ENCODE data around the gene HMGCS1.
A peak's percentile ranks its signal among the peaks of the same experiment; 100 is the strongest.
"Not testable (repeated sequence)": the region's sequence is repeated elsewhere in the genome, so short reads cannot be mapped to it uniquely, and the experiment has no call there.

HMGCS1 gene

DNA sequence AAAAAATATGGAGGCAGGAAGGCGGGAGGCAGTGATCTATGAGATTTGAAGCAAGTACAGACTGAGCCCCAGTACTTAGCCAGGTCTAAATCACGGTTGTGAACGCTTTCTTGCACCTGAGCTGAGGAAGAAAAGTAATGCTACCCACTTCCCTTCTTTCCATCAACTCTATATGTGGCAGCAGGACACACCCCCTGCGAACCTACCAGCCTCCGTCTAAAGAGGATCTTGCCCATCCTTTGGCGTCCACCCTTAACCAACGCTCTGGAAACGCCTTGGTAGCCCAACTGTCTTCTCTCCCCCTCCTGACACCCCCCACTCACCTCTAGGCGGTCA lies 545 bp downstream of the HMGCS1 start:
- peak in 2 of 56 donors; percentile 29 to 39 for DNase-seq

DNA sequence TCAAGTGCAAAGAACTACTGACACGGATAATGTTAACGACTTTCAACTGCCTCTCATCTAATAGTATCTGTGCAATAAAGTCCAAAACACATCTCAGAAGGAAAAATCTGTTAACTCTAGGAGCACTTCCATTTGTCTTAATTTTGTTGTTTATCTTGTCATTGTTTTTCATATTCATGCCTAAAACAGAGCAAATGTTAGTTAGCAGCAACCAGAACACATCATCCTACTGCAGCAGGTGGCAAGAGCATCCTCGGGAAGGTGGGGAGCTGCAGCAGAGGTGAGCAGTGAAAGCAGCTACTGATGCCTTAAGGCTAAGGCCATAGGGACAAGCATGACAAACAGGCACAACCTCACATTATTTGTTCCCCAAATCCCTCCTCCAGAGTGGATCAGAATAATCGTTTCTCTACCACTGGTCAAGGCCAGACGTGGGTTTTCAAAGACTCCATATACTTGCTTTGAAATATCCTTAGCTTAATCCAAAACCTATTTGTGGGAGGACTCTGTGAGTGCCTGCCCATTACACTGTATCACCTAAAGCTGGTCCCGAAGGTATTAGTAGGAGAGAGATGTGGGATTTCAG lies 1.0 kb downstream of the HMGCS1 start:
- no peak for DNase-seq

DNA sequence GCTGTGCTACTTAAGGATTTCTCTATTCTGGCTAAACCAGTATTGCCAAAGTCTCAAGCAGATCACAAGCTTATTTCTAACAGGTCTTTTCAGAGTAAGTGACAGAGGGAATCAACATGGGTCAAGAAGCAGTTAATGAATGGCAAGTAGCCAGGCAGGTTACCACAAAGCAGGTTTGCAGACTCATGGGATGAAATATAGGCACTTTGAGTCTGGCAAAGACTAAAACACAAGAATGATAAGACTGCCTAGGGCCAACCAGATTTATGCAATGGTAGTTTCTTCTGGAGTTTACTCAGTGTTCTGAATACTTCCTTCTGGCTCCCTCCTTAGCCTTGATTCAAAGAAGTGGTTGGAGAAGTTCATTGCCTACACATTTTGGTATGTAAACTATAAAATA lies 3.6 kb downstream of the HMGCS1 start:
- DNase-seq = no peak

DNA sequence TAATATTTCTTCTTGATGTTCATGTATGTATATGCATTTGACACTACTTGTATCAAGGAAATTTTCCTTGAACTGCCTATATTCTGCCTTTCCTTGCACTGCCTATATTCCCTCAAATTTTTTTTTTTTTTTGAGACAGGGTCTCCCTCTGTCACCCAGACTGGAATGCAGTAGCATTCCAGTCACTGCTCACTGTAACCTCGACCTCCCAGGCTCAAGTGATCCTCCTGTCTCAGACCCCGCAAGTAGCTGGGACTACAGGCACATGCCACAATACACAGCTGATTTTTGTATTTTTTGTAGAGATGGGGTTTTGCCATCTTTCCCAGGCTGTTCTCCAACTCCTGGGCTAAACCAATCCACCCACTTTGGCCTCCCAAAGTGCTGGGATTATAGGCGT lies 4.1 kb downstream of the HMGCS1 start:
- DNase-seq = no peak

- DNase-seq = not testable (repeated sequence)
Measured at GRCh38 chr5:43306954-43307353, 6.3 kb downstream of the HMGCS1 start.

DNA sequence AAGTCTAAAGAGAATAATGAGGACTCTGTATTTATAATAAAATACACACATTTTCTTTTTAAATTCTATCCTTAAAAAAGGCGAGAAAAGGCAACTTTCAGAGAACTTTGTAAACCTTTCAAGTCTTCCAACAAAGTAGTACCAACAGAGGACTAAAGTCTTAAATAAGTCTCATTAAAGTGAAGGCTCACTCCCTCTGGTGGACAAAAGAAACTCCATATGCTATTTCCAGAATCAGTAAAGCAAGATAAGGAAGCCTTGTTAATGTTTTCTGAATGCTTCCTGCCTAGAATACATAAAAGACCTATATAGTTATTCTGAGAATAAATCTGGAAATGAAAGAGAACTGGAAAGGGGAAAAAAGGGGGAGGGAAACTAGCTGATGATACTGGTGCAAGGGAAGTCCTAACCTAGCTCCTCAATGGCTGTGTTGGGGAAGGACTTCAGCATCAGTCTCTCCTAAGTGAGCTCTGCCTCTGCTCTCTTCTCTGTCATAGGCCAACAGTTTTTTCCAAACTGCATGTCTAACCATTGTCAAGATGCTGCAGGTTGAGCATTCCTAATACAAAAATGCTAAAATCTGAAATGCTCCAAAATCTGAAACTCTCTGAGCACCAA lies 7.2 kb downstream of the HMGCS1 start:
- DNase-seq = peak in 2 of 56 donors; percentile 18 to 62

- no peak for DNase-seq
Measured at GRCh38 chr5:43304525-43304924, 8.7 kb downstream of the HMGCS1 start.

DNA sequence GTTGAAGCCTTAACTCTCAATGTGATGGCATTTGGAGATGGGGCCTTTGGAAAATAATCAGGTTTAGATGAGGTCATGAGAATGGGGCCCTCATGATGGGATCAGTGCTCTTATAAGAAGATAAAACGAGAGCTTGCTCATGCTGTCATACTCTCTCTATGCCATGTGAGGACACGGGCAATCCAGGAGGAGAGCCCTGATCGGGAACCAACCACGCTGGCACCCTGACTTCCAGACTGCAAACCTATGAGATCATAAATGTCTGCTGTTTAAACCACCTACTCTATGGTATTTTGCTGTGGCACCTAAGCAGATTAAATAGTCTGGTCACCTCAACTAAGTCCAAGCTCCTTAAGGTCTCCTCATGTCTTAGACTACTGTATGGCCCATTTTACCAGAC lies 10.0 kb downstream of the HMGCS1 start:
- no peak for DNase-seq

GRCh38 chr5:43302481-43302880 lies 10.7 kb downstream of the HMGCS1 start:
- no peak for DNase-seq

DNA sequence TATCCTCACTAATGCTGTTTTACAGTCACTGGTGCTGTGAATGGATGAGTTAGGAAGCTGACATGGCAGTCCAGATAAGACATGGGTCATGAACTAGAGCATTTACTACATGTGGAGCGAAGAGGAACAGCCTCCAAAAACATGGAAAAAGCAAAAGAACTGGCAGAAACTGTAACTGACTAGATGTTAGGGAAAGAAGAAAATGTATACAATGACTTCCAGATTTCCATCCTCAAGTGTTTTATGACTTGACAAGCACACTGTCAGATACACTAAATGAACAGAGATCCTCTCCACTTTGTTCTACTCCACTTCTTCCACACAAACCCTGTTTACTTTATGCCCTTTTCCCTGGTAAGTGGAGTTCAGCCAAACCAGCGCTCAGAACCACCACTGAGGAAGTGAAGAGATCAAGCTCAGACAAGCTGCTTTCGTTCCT lies 11.5 kb downstream of the HMGCS1 start:
- DNase-seq = no peak

DNA sequence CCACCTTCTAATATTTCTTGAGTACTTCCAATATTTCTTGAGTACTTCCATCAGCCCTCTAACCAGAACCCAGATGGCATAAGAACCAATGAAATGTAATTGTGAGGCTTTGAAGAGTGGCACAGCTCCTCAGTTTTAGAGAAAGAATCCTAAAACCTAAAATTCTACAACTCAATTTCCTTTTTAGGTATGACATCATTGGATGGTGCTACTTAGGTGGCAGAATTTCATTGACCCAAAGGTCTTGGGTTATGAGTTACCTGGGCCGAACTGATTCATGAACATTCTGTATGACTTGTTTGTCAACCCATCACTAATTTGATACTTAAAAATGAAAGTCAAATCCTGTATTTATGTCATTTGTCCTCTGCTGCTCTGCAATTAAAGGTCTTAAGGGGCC lies 13.1 kb downstream of the HMGCS1 start:
- DNase-seq = no peak

- DNase-seq = no peak
Measured at GRCh38 chr5:43298443-43298842, 14.8 kb downstream of the HMGCS1 start.

GRCh38 chr5:43296835-43297234 lies 16.4 kb downstream of the HMGCS1 start:
- no peak for DNase-seq

DNA sequence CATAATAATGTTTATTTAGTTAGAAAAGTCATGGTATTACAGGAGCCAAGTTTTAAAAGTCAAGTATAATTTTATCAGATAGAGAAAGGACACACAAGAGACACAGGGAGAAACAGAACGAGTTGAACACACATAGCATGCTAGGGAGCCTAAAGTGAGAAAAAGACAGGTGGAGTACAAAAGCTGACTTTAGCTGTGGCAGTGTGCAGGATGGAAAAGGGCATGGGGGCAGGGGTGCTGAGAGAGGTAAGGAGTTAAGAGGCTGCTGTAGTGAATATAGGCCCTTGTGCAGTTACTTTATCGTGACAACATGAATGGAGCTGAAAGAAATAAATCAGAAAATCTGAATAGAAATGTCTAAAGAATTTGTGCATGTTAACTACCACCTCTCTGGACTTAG lies 18.0 kb downstream of the HMGCS1 start:
- DNase-seq = no peak

- DNase-seq = no peak
Measured at GRCh38 chr5:43294226-43294625, 19.0 kb downstream of the HMGCS1 start.

DNA sequence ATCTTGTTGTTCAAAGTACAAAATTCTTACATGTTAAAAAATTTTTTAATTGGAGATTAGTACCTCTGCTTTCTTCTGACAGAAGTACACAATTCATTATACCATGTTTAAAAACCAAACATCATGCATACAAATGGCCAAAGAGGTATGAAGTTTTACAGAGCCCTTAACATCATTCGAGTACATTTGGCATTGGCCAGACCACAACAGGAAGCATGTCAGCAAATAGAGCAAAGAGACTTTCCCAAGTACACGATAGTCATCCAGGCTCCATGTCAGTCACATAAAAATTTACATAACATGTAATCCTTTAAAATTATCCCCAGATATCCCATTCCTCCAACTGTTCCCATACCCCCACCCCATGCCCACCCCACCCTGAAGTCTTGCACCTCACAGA lies 22.5 kb downstream of the HMGCS1 start:
- DNase-seq = no peak

GRCh38 chr5:43288269-43288831 lies 24.9 kb downstream of the HMGCS1 start:
- DNase-seq = no peak

- no peak for DNase-seq
Measured at GRCh38 chr5:43287493-43287892, 25.7 kb downstream of the HMGCS1 start.

GRCh38 chr5:43286623-43287022 lies 26.6 kb downstream of the HMGCS1 start:
- DNase-seq = no peak

GRCh38 chr5:43281840-43282658 lies 31.2 kb downstream of the HMGCS1 start:
- no peak for DNase-seq

GRCh38 chr5:43279548-43280274 lies 33.5 kb downstream of the HMGCS1 start:
- no peak for DNase-seq

DNA sequence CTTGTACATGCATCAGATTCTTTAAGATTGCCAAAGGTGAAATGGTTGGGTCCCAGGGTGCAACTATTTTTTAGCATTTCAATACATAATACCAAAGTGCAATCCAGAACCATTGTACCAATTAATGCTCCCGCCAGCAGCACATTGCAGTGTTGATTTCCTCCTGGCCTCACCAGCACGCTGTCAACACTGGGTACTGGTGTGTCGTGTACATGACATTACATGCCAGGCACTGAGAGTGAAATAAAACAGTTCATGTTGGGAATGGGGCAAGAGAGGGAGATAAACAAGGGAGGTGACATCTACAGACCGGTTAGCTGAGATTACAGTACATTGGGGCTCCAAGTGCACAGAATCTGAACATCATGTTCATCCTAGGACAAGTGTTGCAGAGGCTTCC lies 37.8 kb downstream of the HMGCS1 start:
- DNase-seq = no peak

Measured in amygdala (tissue), 56 donors.